Mesendoderm (in vitro differentiated cells): ENCODE results near the gene SLC22A16.

ENCODE experiments used
- DNase-seq: peaks from one replicate; pipeline ENCODE4 v3.0.0; 2013
- H2AK5ac ChIP-seq: 2 replicates; pipeline ENCODE4 v1.6.1; 2013; ENCODE audit warnings: low read length, inconsistent platforms
- H2BK120ac ChIP-seq: 2 replicates; pipeline ENCODE4 v1.6.1; 2013; ENCODE audit warnings: low read depth, mild to moderate bottlenecking, low read length, moderate library complexity, mixed read lengths
- H2BK15ac ChIP-seq: replicated peaks from 2 replicates; pipeline ENCODE4 v1.6.1; 2013; ENCODE audit warnings: low read depth, mild to moderate bottlenecking, moderate library complexity
- H2BK5ac ChIP-seq: 2 replicates; pipeline ENCODE4 v1.6.1; 2013; ENCODE audit warnings: low read length, inconsistent platforms
- H3K18ac ChIP-seq: 2 replicates; pipeline ENCODE4 v1.6.1; 2013; ENCODE audit warnings: mild to moderate bottlenecking, low read length, mixed read lengths
- H3K23ac ChIP-seq: one replicate; pipeline ENCODE4 v1.6.1; 2013; ENCODE audit warnings: low read length
- H3K27ac ChIP-seq: 2 replicates; pipeline ENCODE4 v1.5.1; 2013; ENCODE audit warnings: low read depth, mild to moderate bottlenecking, inconsistent platforms, low read length, moderate library complexity
- H3K27me3 ChIP-seq: 2 replicates; pipeline ENCODE4 v1.6.1; 2013; ENCODE audit warnings: low read length, control low read depth, mild to moderate bottlenecking, inconsistent platforms; ENCODE audit not compliant: insufficient read depth, poor library complexity
- H3K36me3 ChIP-seq: 2 replicates; pipeline ENCODE4 v1.6.1; 2013; ENCODE audit warnings: low read length, inconsistent platforms; ENCODE audit not compliant: control insufficient read depth, insufficient read depth
- H3K4ac ChIP-seq: one replicate; pipeline ENCODE4 v1.6.1; 2013; ENCODE audit warnings: low read depth, mild to moderate bottlenecking, low read length, moderate library complexity
- H3K4me1 ChIP-seq: 2 replicates; pipeline ENCODE4 v1.6.1; 2013; ENCODE audit warnings: low read depth, low read length, inconsistent platforms; ENCODE audit not compliant: control insufficient read depth
- H3K4me2 ChIP-seq: 2 replicates; pipeline ENCODE4 v1.6.1; 2013; ENCODE audit warnings: low read length
- H3K4me3 ChIP-seq: 2 replicates; pipeline ENCODE4 v1.5.1; 2013; ENCODE audit warnings: mild to moderate bottlenecking, low read length
- H3K56ac ChIP-seq: one replicate; pipeline ENCODE4 v1.6.1; 2013; ENCODE audit warnings: low read length
- H3K79me1 ChIP-seq: 2 replicates; pipeline ENCODE4 v1.6.1; 2013; ENCODE audit warnings: low read length, inconsistent platforms
- H3K79me2 ChIP-seq: 2 replicates; pipeline ENCODE4 v1.6.1; 2013; ENCODE audit warnings: mild to moderate bottlenecking, low read length; ENCODE audit not compliant: control insufficient read depth, insufficient read depth
- H3K9ac ChIP-seq: 2 replicates; pipeline ENCODE4 v1.6.1; 2013; ENCODE audit warnings: low read length, inconsistent platforms
- H4K5ac ChIP-seq: one replicate; pipeline ENCODE4 v1.6.1; 2013; ENCODE audit warnings: low read length
- H4K8ac ChIP-seq: one replicate; pipeline ENCODE4 v1.6.1; 2013; ENCODE audit warnings: low read depth, mild to moderate bottlenecking, control low read depth, low read length, moderate library complexity
- WGBS: extraction: QIAGEN DNeasy Blood & Tissue Kit; methylation state at CpG from one replicate; pipeline ENCODE4 v1.1.7; 2013; ENCODE audit warnings: low lambda C conversion rate, missing lambda C conversion rate; ENCODE audit not compliant: insufficient coverage; ENCODE audit errors: extremely low coverage; 5-methylcytosine and 5-hydroxymethylcytosine counted together

The SLC22A16 gene

DNA sequence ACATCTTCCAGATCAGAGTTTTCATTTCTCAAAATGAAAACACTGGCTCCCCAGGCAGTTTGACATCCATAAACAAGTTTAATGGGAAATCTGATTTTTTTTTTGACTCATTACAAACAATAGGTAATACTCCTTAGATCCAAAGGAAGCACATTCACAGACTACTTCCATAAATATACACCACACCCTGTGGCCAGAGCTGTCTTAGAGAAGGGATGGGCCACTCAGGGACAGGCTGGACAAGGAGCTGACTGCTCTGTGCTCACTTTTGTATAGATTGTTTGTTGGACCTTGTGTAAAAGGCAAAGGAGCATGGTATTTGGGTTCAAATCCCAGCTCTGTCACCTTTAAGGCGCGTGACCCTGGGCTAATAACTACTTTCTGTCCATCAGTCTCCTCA, 48.3 kb downstream of the SLC22A16 start:
- no peaks in the 10 kb centered on the region for H3K36me3 ChIP-seq
- WGBS: no CpG with 5 or more reads among the region's 2 CpGs
- no peak overlapping the region for H4K5ac ChIP-seq
- no peak overlapping the region for H2BK120ac ChIP-seq
- H3K4ac ChIP-seq: no peak overlapping the region
- no peak overlapping the region for H3K27ac ChIP-seq
- no peak for DNase-seq
- H3K4me2 ChIP-seq: no peak overlapping the region
- H3K79me1 ChIP-seq: no peaks in the 10 kb centered on the region
- no peaks in the 10 kb centered on the region for H3K79me2 ChIP-seq
- no peak overlapping the region for H3K4me3 ChIP-seq
- no peak overlapping the region for H3K23ac ChIP-seq
- no peak overlapping the region for H4K8ac ChIP-seq
- H3K56ac ChIP-seq: no peak overlapping the region
- no peaks in the 10 kb centered on the region for H3K27me3 ChIP-seq
- H3K18ac ChIP-seq: no peak overlapping the region
- H3K9ac ChIP-seq: no peak overlapping the region
- no peak overlapping the region for H2AK5ac ChIP-seq
- no peak overlapping the region for H2BK5ac ChIP-seq
- H3K4me1 ChIP-seq: no peaks in the 10 kb centered on the region
- no peak overlapping the region for H2BK15ac ChIP-seq

DNA sequence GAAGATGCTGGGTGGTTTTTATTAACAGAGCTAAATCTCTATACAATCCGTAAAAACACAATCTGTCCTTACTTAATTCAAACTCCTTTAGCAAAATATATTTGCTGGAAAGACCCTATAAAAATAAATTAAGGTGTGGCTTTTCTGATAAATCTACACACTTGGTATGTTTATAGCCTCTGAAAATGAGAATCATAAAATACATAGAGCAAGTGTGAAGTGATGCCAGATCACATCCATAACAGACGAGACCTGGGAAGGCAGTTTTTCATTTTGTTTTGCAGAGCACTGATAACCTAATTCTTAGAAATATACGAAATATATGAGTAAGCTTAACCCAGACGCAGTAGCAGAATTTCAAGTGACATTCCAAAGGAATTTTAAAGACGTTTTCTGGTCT, 50.6 kb downstream of the SLC22A16 start:
- Histone ChIP-seq H4K8ac (no peak overlapping the region), H3K4me2 (no peak overlapping the region), H3K4me3 (no peak overlapping the region)

DNA sequence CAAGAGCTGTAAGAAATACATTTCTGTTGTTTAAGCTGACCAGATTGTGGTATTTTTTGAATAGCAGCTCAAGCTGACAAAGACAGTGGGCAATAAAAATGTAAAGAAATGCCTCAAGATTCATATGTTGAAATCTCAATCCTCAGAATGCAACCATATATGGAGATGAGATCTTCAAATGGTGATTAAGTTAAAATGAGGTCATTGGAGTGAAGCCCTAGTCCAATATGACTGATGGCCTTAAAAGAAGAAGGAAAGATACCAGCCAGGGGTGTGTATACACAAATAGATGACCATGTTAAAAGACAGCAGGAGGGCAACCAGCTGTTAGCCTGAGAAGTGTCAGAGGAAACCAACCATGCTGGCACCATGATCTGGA, 54.0 kb downstream of the SLC22A16 start:
- no peak overlapping the region for H2BK120ac ChIP-seq
- no peaks in the 10 kb centered on the region for H3K4me1 ChIP-seq
- no peak overlapping the region for H3K4ac ChIP-seq
- H3K56ac ChIP-seq: no peak overlapping the region
- H3K9ac ChIP-seq: no peak overlapping the region
- no peak overlapping the region for H4K8ac ChIP-seq
- H2BK15ac ChIP-seq: no peak overlapping the region
- H2AK5ac ChIP-seq: no peak overlapping the region
- H3K27me3 ChIP-seq: no peaks in the 10 kb centered on the region
- H3K18ac ChIP-seq: no peak overlapping the region
- H3K23ac ChIP-seq: no peak overlapping the region
- no peaks in the 10 kb centered on the region for H3K36me3 ChIP-seq
- DNase-seq: no peak
- no peak overlapping the region for H3K4me2 ChIP-seq
- no peak overlapping the region for H4K5ac ChIP-seq
- H3K27ac ChIP-seq: no peak overlapping the region
- no peaks in the 10 kb centered on the region for H3K79me2 ChIP-seq
- no peak overlapping the region for H3K4me3 ChIP-seq
- H3K79me1 ChIP-seq: no peaks in the 10 kb centered on the region
- H2BK5ac ChIP-seq: no peak overlapping the region

More for the DNA sequence above, 50.6 kb downstream of the SLC22A16 start:
- Histone ChIP-seq H3K4me1 (no peaks in the 10 kb centered on the region), H3K79me1 (no peaks in the 10 kb centered on the region), H3K36me3 (no peaks in the 10 kb centered on the region), H2AK5ac (no peak overlapping the region), H3K18ac (no peak overlapping the region), H3K27ac (no peak overlapping the region), H2BK5ac (no peak overlapping the region), H3K9ac (no peak overlapping the region), H3K4ac (no peak overlapping the region), H2BK120ac (no peak overlapping the region), H3K79me2 (no peaks in the 10 kb centered on the region), H3K23ac (no peak overlapping the region), H2BK15ac (no peak overlapping the region), H4K5ac (no peak overlapping the region), H3K56ac (no peak overlapping the region), H3K27me3 (no peaks in the 10 kb centered on the region)
- DNase-seq: no peak
- WGBS: no CpG with 5 or more reads among the region's 5 CpGs

DNA sequence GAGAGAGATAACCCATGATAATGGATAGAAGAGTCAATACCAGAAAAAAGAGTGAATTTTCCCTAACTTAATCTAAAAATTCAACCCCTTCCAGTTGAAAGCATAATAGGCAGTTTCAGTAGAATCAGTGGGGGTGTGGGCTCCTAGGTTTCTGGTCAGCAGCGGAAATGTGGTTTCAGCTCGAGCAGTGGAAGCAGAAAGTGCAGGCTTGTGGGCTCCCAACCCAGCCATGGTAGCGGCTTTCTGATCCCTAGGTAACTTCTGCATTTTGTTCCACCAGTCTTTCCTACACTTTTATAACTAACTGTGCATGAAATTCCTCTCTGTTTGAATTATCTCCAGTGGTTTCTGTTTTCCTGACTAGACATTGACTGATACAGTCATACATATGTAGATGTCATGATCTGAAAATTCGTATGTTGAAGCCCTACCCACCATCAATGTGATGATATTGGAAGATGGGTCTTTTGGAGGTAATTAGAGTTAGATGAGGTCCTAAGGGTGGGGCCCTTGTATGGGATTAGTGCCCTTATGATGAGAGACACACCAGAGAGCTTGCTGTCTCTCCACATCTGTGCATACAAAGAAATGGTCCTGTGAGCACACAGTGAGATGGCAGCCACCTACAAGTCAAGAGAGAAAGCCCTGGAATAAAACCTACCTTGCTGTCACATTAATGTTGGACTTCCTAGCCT, 54.5 kb downstream of the SLC22A16 start:
- H3K79me2 ChIP-seq: no peaks in the 10 kb centered on the region
- H2AK5ac ChIP-seq: no peak overlapping the region
- H4K8ac ChIP-seq: no peak overlapping the region
- H3K4me1 ChIP-seq: no peaks in the 10 kb centered on the region
- no peak overlapping the region for H3K4ac ChIP-seq
- no peaks in the 10 kb centered on the region for H3K36me3 ChIP-seq
- H3K4me2 ChIP-seq: no peak overlapping the region
- no peak overlapping the region for H2BK5ac ChIP-seq
- no peak for DNase-seq
- no peak overlapping the region for H3K18ac ChIP-seq
- H3K23ac ChIP-seq: no peak overlapping the region
- no peak overlapping the region for H2BK15ac ChIP-seq
- H2BK120ac ChIP-seq: no peak overlapping the region
- H3K27me3 ChIP-seq: no peaks in the 10 kb centered on the region
- H3K79me1 ChIP-seq: no peaks in the 10 kb centered on the region
- no peak overlapping the region for H4K5ac ChIP-seq
- H3K9ac ChIP-seq: no peak overlapping the region
- H3K4me3 ChIP-seq: no peak overlapping the region
- no peak overlapping the region for H3K27ac ChIP-seq
- no CpG with 5 or more reads among the region's 4 CpGs for WGBS
- H3K56ac ChIP-seq: no peak overlapping the region

DNA sequence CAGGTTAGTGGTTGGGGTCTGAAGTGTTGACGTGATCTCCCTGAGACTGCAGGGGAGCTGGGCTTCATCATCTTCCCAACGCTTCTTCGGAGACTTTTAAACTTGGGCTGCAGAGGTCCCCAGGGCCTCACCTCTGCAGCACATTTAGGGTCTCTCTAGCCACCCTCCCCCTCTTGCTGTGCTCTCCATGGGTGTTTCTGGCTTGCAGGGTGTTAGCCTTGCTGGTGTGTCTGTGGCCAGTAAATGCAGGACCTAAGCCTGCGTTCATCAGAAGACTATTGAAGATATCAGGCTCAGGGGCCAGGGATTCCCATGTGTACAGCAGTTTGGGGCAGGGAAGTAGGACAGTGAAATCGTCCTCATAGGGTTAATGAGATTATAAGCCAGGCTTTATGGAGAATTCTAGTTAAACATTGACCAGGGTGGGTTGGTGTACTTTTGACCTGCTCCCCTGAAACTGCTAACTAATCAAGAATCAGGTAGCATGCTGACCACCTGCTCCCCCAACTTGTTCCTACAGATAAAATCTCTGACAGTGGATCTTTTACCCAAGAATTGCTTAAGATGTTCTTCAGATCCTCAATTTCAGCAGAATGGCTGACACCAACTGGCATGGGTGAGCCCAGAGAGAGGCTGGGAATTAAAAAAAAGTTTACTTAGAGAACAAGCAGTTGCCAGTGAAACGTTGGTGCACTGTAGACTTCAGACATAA, 57.2 kb downstream of the SLC22A16 start:
- no peaks in the 10 kb centered on the region for H3K27me3 ChIP-seq
- H3K36me3 ChIP-seq: no peaks in the 10 kb centered on the region
- no peak for DNase-seq
- no peak overlapping the region for H3K56ac ChIP-seq
- no peak overlapping the region for H3K23ac ChIP-seq
- no peak overlapping the region for H3K18ac ChIP-seq
- H3K4me1 ChIP-seq: no peaks in the 10 kb centered on the region
- no peak overlapping the region for H4K5ac ChIP-seq
- no peak overlapping the region for H3K4ac ChIP-seq
- H3K9ac ChIP-seq: no peak overlapping the region
- no peak overlapping the region for H2BK120ac ChIP-seq
- no peak overlapping the region for H3K4me3 ChIP-seq
- H3K27ac ChIP-seq: no peak overlapping the region
- WGBS: no CpG with 5 or more reads among the region's 6 CpGs
- no peak overlapping the region for H2BK15ac ChIP-seq
- H2BK5ac ChIP-seq: no peak overlapping the region
- H4K8ac ChIP-seq: no peak overlapping the region
- H3K79me1 ChIP-seq: no peaks in the 10 kb centered on the region
- H3K4me2 ChIP-seq: no peak overlapping the region
- no peak overlapping the region for H2AK5ac ChIP-seq
- no peaks in the 10 kb centered on the region for H3K79me2 ChIP-seq

DNA sequence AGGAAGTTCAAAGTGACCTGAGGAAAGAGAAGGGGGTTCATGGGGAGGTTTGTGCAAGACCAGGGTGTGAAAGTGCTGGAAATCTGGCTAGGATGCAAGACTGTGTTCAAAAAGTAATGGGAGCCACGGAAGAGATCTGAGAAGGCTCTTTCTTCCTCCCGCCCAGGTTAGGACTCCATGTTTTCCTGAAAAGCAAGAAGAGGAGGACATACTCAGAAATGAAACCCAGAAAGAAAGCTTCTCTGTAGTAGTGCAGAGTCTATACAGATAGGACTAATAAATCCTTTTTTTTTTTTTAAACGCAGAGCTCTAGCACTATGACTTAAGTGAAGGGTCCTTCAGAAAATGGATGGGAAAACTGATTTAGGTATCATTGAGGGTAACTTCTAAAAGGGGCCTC, 57.8 kb downstream of the SLC22A16 start:
- Histone ChIP-seq H2AK5ac (no peak overlapping the region), H3K27ac (no peak overlapping the region)
- no CpG with 5 or more reads among the region's 3 CpGs for WGBS

More for the DNA sequence above, 57.8 kb downstream of the SLC22A16 start:
- Histone ChIP-seq H3K23ac (no peak overlapping the region), H3K79me1 (no peaks in the 10 kb centered on the region), H3K27me3 (no peaks in the 10 kb centered on the region), H3K18ac (no peak overlapping the region), H3K9ac (no peak overlapping the region), H2BK15ac (no peak overlapping the region), H4K8ac (no peak overlapping the region), H3K36me3 (no peaks in the 10 kb centered on the region), H3K79me2 (no peaks in the 10 kb centered on the region), H3K4me1 (no peaks in the 10 kb centered on the region), H3K4me2 (no peak overlapping the region), H3K4me3 (no peak overlapping the region), H3K4ac (no peak overlapping the region), H2BK120ac (no peak overlapping the region), H2BK5ac (no peak overlapping the region), H4K5ac (no peak overlapping the region), H3K56ac (no peak overlapping the region)
- no peak for DNase-seq
